Liver (tissue), 9 donors: ENCODE data around the gene URB1. TPM values are rescaled to one million over a fixed set of nuclear protein-coding genes. Genes with fewer than 3 reads are reported as not detected.

Experiments
- DNase-seq: peaks from one replicate; pipeline ENCODE4 v3.0.0-alpha.2; 2017; ENCODE audit warnings: low spot score
- H3K27ac ChIP-seq, 2 donors: one replicate each; pipeline ENCODE4 v1.7.0; 2013; ENCODE audit warnings: inconsistent platforms in 2 of 2, low read length in 2 of 2, control low read depth in 1 of 2, low read depth in 1 of 2, mild to moderate bottlenecking in 1 of 2
- H3K27me3 ChIP-seq, 4 donors: one replicate each; pipeline versions ENCODE4 v1.6.1 to v1.7.0; 2013; ENCODE audit warnings: low read length in 3 of 4, inconsistent platforms in 1 of 4, mild to moderate bottlenecking in 1 of 4, moderate library complexity in 1 of 4; ENCODE audit not compliant: control insufficient read depth in 4 of 4, insufficient read depth in 4 of 4
- H3K36me3 ChIP-seq, 4 donors: one replicate each; pipeline versions ENCODE4 v1.6.1 to v1.7.0; 2013; ENCODE audit warnings: low read length in 3 of 4, mild to moderate bottlenecking in 3 of 4, low read depth in 1 of 4, moderate library complexity in 1 of 4; ENCODE audit not compliant: control insufficient read depth in 4 of 4, insufficient read depth in 3 of 4
- H3K4me1 ChIP-seq, 4 donors: one replicate each; pipeline versions ENCODE4 v1.6.1 to v1.7.0; 2013; ENCODE audit warnings: low read length in 3 of 4, mild to moderate bottlenecking in 3 of 4, moderate library complexity in 1 of 4; ENCODE audit not compliant: control insufficient read depth in 4 of 4, insufficient read depth in 4 of 4
- H3K4me3 ChIP-seq, 3 donors: one replicate each; pipeline versions ENCODE4 v1.6.1 to v1.7.0; 2013; ENCODE audit warnings: low read length in 3 of 3, control low read depth in 1 of 3, low read depth in 1 of 3, mild to moderate bottlenecking in 1 of 3
- H3K9ac ChIP-seq, 2 donors: one replicate each; pipeline ENCODE4 v1.7.0; 2013; ENCODE audit warnings: low read length in 2 of 2, mild to moderate bottlenecking in 2 of 2, moderate library complexity in 2 of 2, control low read depth in 1 of 2, low read depth in 1 of 2
- H3K9me3 ChIP-seq, 4 donors: one replicate each; pipeline versions ENCODE4 v1.6.1 to v1.7.0; 2013; ENCODE audit warnings: low read length in 3 of 4; ENCODE audit not compliant: control insufficient read depth in 4 of 4
- ATF3 ChIP-seq: IDR thresholded peaks from 2 replicates; pipeline ENCODE4 v1.6.1; 2016; ENCODE audit warnings: antibody characterized with exemption
- CTCF ChIP-seq: fragments of 150-350 bp; IDR thresholded peaks from 2 replicates; pipeline ENCODE4 v1.5.1; 2017; ENCODE audit warnings: improper control_type of control experiment, low read depth, low read length; ENCODE audit not compliant: missing input control
- EGR1 ChIP-seq, 2 donors: IDR thresholded peaks; 2 replicates each; pipeline ENCODE4 v1.6.1; 2016 to 2018; ENCODE audit warnings: antibody characterized with exemption in 2 of 2, low read depth in 2 of 2
- FOXA1 ChIP-seq: IDR thresholded peaks from 2 replicates; pipeline ENCODE4 v1.6.1; 2016; ENCODE audit warnings: antibody characterized with exemption
- FOXA2 ChIP-seq: IDR thresholded peaks from 2 replicates; pipeline ENCODE4 v1.6.1; 2016; ENCODE audit warnings: antibody characterized with exemption
- GABPA ChIP-seq, 2 donors: IDR thresholded peaks in 1 of 2; conservative IDR thresholded peaks in 1 of 2; 2 replicates each; pipeline ENCODE4 v1.6.1; 2016; ENCODE audit warnings: antibody characterized with exemption in 2 of 2, mild to moderate bottlenecking in 1 of 2, moderate library complexity in 1 of 2
- HNF4A ChIP-seq, 2 donors: conservative IDR thresholded peaks; 2 replicates each; pipeline ENCODE4 v1.6.1; 2016; ENCODE audit warnings: antibody characterized with exemption in 2 of 2, mild to moderate bottlenecking in 2 of 2
- HNF4G ChIP-seq: IDR thresholded peaks from 2 replicates; pipeline ENCODE4 v1.6.1; 2016; ENCODE audit warnings: antibody characterized with exemption
- JUND ChIP-seq, 2 donors: IDR thresholded peaks; 2 replicates each; pipeline ENCODE4 v1.6.1; 2016; ENCODE audit warnings: antibody characterized with exemption in 2 of 2
- MAX ChIP-seq: IDR thresholded peaks from 2 replicates; pipeline ENCODE4 v1.6.1; 2016; ENCODE audit warnings: antibody characterized with exemption
- NR2F2 ChIP-seq: IDR thresholded peaks from 2 replicates; pipeline ENCODE4 v1.6.1; 2016; ENCODE audit warnings: antibody characterized with exemption
- RAD21 ChIP-seq, 2 donors: IDR thresholded peaks; 2 replicates each; pipeline ENCODE4 v1.6.1; 2016; ENCODE audit warnings: antibody characterized with exemption in 2 of 2, mild to moderate bottlenecking in 2 of 2
- REST ChIP-seq: IDR thresholded peaks from 2 replicates; pipeline ENCODE4 v1.6.1; 2016; ENCODE audit warnings: antibody characterized with exemption, mild to moderate bottlenecking
- RXRA ChIP-seq, 2 donors: IDR thresholded peaks; 2 replicates each; pipeline ENCODE4 v1.6.1; 2017 to 2018; ENCODE audit warnings: antibody characterized with exemption in 2 of 2, mild to moderate bottlenecking in 1 of 2
- SP1 ChIP-seq: IDR thresholded peaks from 2 replicates; pipeline ENCODE4 v1.6.1; 2018; ENCODE audit warnings: antibody characterized with exemption, mild to moderate bottlenecking
- TAF1 ChIP-seq: conservative IDR thresholded peaks from 2 replicates; pipeline ENCODE4 v1.6.1; 2016; ENCODE audit warnings: antibody characterized with exemption, mild to moderate bottlenecking
- ZBTB33 ChIP-seq: IDR thresholded peaks from 2 replicates; pipeline ENCODE4 v1.6.1; 2016; ENCODE audit warnings: antibody characterized with exemption
- WGBS: extraction: QIAGEN DNeasy Blood & Tissue Kit; methylation state at CpG from one replicate; pipeline ENCODE4 v1.1.7; 2013; 5-methylcytosine and 5-hydroxymethylcytosine counted together
- polyA plus RNA-seq, 2 donors: library from polyadenylated mRNA; stranded (reverse) in 1 of 2; unstranded in 1 of 2; fragments of 200-250 nt in 1 of 2; fragments of >200 nt in 1 of 2; fragmentation: Nextera tagmentation in 1 of 2; extraction: Ambion mirVana in 1 of 2; gene quantifications; one replicate each; pipeline versions ENCODE4 v1.2.1 to v1.2.3, GENCODE V29; 2013 to 2015
- total RNA-seq, 2 donors: library from RNA; depleted of rRNA; stranded (reverse); fragments of >200 nt; gene quantifications; one replicate each; pipeline ENCODE4 v1.2.3, GENCODE V29; 2014
- donor health status: healthy.
- donor health status: healthy.
- donor health status: healthy.
- donor health status: healthy.
- donor health status: healthy.

The URB1 gene
- total and polyA plus RNA-seq, 4 donors = 2.8 to 14.5 (median 7.1) TPM

GRCh38 chr21:32353002-32353711 is 39.7 kb downstream of the URB1 start:
- WGBS = 95% methylated on average over 8 of the region's 8 CpGs
- no peak for DNase-seq
- no peak overlapping the region for H3K9ac ChIP-seq

GRCh38 chr21:32352526-32352925 is 40.3 kb downstream of the URB1 start:
- WGBS = 93% methylated on average over 7 of the region's 7 CpGs
- Histone ChIP-seq H3K4me1 (no peaks in the 10 kb centered on the region), H3K4me3 (no peak overlapping the region), H3K27ac (no peak overlapping the region), H3K9me3 (no peaks in the 10 kb centered on the region), H3K36me3 (peaks cover 16 to 97% (median 57%) of the 10 kb centered on the region in 4 donors), H3K9ac (no peak overlapping the region), H3K27me3 (no peaks in the 10 kb centered on the region)
- no peak for DNase-seq
- TF ChIP-seq NR2F2 (no peak), GABPA (IDR thresholded peaks at IDR 0.05 in 1 of 2, conservative IDR thresholded peaks at IDR 0.05 in 1 of 2) (no peak), HNF4A (conservative IDR thresholded peaks at IDR 0.05) (no peak)

More at GRCh38 chr21:32353002-32353711, 39.7 kb downstream of the URB1 start:
- Histone ChIP-seq H3K9me3 (no peaks in the 10 kb centered on the region), H3K27me3 (no peaks in the 10 kb centered on the region), H3K4me1 (no peaks in the 10 kb centered on the region), H3K36me3 (peaks cover 16 to 95% (median 56%) of the 10 kb centered on the region in 4 donors), H3K27ac (no peak overlapping the region), H3K4me3 (no peak overlapping the region)
- TF ChIP-seq ATF3 = no peak
- TF ChIP-seq FOXA2 = no peak
- no peak for TF ChIP-seq NR2F2
- no peak for TF ChIP-seq EGR1 (IDR thresholded peaks at IDR 0.05; ENCODE audit: low read depth in 2 of 2)
- no peak for TF ChIP-seq TAF1
- TF ChIP-seq ZBTB33 = no peak
- no peak for TF ChIP-seq SP1
- no peak for TF ChIP-seq RXRA (IDR thresholded peaks at IDR 0.05)
- no peak for TF ChIP-seq FOXA1
- TF ChIP-seq MAX = no peak

- peaks cover 17 to 98% (median 61%) of the 10 kb centered on the region in 4 donors for H3K36me3 ChIP-seq
- no peaks in the 10 kb centered on the region for H3K27me3 ChIP-seq
- TF ChIP-seq CTCF (no peak), EGR1 (IDR thresholded peaks at IDR 0.05; ENCODE audit: low read depth in 2 of 2) (no peak), REST (no peak), ATF3 (no peak), HNF4G (no peak), RAD21 (IDR thresholded peaks at IDR 0.05) (no peak), NR2F2 (no peak), JUND (IDR thresholded peaks at IDR 0.05) (no peak), HNF4A (conservative IDR thresholded peaks at IDR 0.05) (no peak), ZBTB33 (no peak), FOXA2 (no peak), FOXA1 (no peak), TAF1 (no peak)
- H3K4me3 ChIP-seq = no peak overlapping the region
- H3K9me3 ChIP-seq = no peaks in the 10 kb centered on the region
- no peak for DNase-seq
- WGBS = 91% methylated on average over 6 of the region's 6 CpGs
- no peak overlapping the region for H3K27ac ChIP-seq
- H3K4me1 ChIP-seq = no peaks in the 10 kb centered on the region
- no peak overlapping the region for H3K9ac ChIP-seq
These were observed 41.4 kb downstream of the URB1 start for GRCh38 chr21:32351428-32351827.
